GM12878 (cell line): ENCODE data around the gene ANKRD40CL. TPM values are rescaled to one million over a fixed set of nuclear protein-coding genes. Genes with fewer than 3 reads are reported as not detected.

Source experiments
- ATAC-seq: fragments of 200-7000 bp; cut with Tn5 transposase; 3 replicates; pipeline ENCODE4 v1.9.1; 2020; ENCODE audit warnings: mild to moderate bottlenecking, moderate library complexity
- BruUV-seq: library from RNA; stranded (reverse); fragments of 400-500 nt; replicated peaks from 2 replicates; lab custom pipeline; 2021; lab: Mats Ljungman, UMichigan
- CTCF ChIA-PET: fragments of 300-600 bp; sonication (Branson Sonifier 250); formaldehyde crosslinking; extraction: SDS; loops from one replicate; lab custom pipeline; 2021; ENCODE audit warnings: inconsistent platforms; lab: Yijun Ruan, JAX
- POLR2A ChIA-PET: fragments of 350-600 bp; formaldehyde crosslinking; extraction: SDS; loops from one replicate; lab custom pipeline; 2021; ENCODE audit warnings: inconsistent platforms; lab: Charles Lee
- RAD21 ChIA-PET: fragments of 300-600 bp; sonication (Branson Sonifier 250); formaldehyde crosslinking; loops from one replicate; lab custom pipeline; 2023; ENCODE audit warnings: antibody characterized with exemption; ENCODE audit not compliant: unreplicated experiment; lab: Charles Lee
- SMC1A ChIA-PET: fragments of 300-600 bp; sonication (Branson Sonifier 250); formaldehyde crosslinking; loops from one replicate; lab custom pipeline; 2023; ENCODE audit not compliant: unreplicated experiment, uncharacterized antibody; lab: Charles Lee
- DNase-seq: peaks from one replicate; pipeline ENCODE4 v3.0.0-alpha.2; 2011; ENCODE audit warnings: low read depth, low spot score
- FAIRE-seq: peaks from 3 replicates; lab custom pipeline; 2011; peaks lifted over from hg19 to GRCh38; lab: Jason Lieb, UNC
- H2AFZ ChIP-seq: 2 replicates; pipeline ENCODE4 v1.6.0; 2011; ENCODE audit warnings: low read depth, low read length, control low read depth; ENCODE audit not compliant: control insufficient read depth
- H3K27ac ChIP-seq: 2 replicates; pipeline ENCODE4 v1.5.1; 2011; ENCODE audit warnings: control low read depth; ENCODE audit not compliant: control insufficient read depth, insufficient read depth
- H3K27me3 ChIP-seq, 2 experiments: replicated peaks in 1 of 2; 2 replicates each; pipeline versions ENCODE4 v1.6.0 to v1.6.1; 2011; ENCODE audit warnings: low read length in 1 of 2; ENCODE audit not compliant: control insufficient read depth in 2 of 2, insufficient read depth in 2 of 2
- H3K36me3 ChIP-seq, 2 experiments: 2 replicates each; pipeline ENCODE4 v1.5.1; 2011; ENCODE audit warnings: low read length in 1 of 2; ENCODE audit not compliant: control insufficient read depth in 2 of 2, insufficient read depth in 2 of 2
- H3K4me1 ChIP-seq: 2 replicates; pipeline ENCODE4 v1.6.1; 2011; ENCODE audit warnings: mild to moderate bottlenecking, low read length, moderate library complexity, mixed read lengths; ENCODE audit not compliant: control insufficient read depth, insufficient read depth
- H3K4me2 ChIP-seq: 2 replicates; pipeline ENCODE4 v1.6.0; 2011; ENCODE audit warnings: control low read depth; ENCODE audit not compliant: control insufficient read depth, insufficient read depth
- H3K4me3 ChIP-seq: fragments of 200-600 bp; sonication (generic); 2 replicates; pipeline ENCODE4 v1.5.1; 2016
- H3K79me2 ChIP-seq: 2 replicates; pipeline ENCODE4 v1.6.0; 2011; ENCODE audit warnings: low read length; ENCODE audit not compliant: control insufficient read depth, insufficient read depth
- H3K9ac ChIP-seq: 2 replicates; pipeline ENCODE4 v1.8.0; 2011; ENCODE audit warnings: low read length, control low read depth, mixed read lengths; ENCODE audit not compliant: control insufficient read depth, insufficient read depth
- H3K9me3 ChIP-seq: replicated peaks from 3 replicates; pipeline ENCODE4 v1.5.1; 2011; ENCODE audit warnings: mild to moderate bottlenecking, low read length; ENCODE audit not compliant: control insufficient read depth, insufficient read depth
- H4K20me1 ChIP-seq: 2 replicates; pipeline ENCODE4 v1.6.0; 2011; ENCODE audit not compliant: control insufficient read depth, insufficient read depth
- ATF2 ChIP-seq: IDR thresholded peaks from 2 replicates; pipeline ENCODE4 v1.6.1; 2012; ENCODE audit warnings: low read length, inconsistent platforms
- CUX1 ChIP-seq: IDR thresholded peaks from 2 replicates; pipeline ENCODE4 v1.6.1; 2012; ENCODE audit warnings: improper control_type of control experiment, low read depth, low read length; ENCODE audit not compliant: insufficient replicate concordance
- HDGF ChIP-seq: fragments of 450-650 bp; IDR thresholded peaks from 2 replicates; pipeline ENCODE4 v1.6.1; 2016; ENCODE audit warnings: antibody characterized with exemption
- MYB ChIP-seq: fragments of 150-350 bp; IDR thresholded peaks from 2 replicates; pipeline ENCODE4 v1.6.1; 2014; ENCODE audit warnings: mild to moderate bottlenecking, low read depth, low read length, borderline replicate concordance
- NRF1 ChIP-seq: conservative IDR thresholded peaks from 2 replicates; pipeline ENCODE4 v1.6.1; 2011; ENCODE audit warnings: mild to moderate bottlenecking, low read depth, low read length, improper control_type of control experiment
- PAX5 ChIP-seq: IDR thresholded peaks from 2 replicates; pipeline ENCODE4 v1.6.1; 2011; ENCODE audit warnings: low read depth, low read length, borderline replicate concordance
- REST ChIP-seq: IDR thresholded peaks from 2 replicates; pipeline ENCODE4 v1.6.1; 2012; ENCODE audit warnings: mild to moderate bottlenecking, low read depth, low read length
- USF1 ChIP-seq: IDR thresholded peaks from 2 replicates; pipeline ENCODE4 v1.6.1; 2011; ENCODE audit warnings: borderline replicate concordance, low read depth, mild to moderate bottlenecking, moderate library complexity, mixed read lengths, low read length; ENCODE audit not compliant: insufficient read depth; ENCODE audit errors: extremely low read length
- USF2 ChIP-seq: IDR thresholded peaks from 2 replicates; pipeline ENCODE4 v1.6.1; 2011; ENCODE audit warnings: low read depth, low read length, improper control_type of control experiment, borderline replicate concordance
- YBX1 ChIP-seq: fragments of 450-650 bp; IDR thresholded peaks from 2 replicates; pipeline ENCODE4 v1.6.1; 2016; ENCODE audit warnings: antibody characterized with exemption
- WGBS: methylation state at CpG from one replicate; pipeline ENCODE4 v1.1.6; 2016; ENCODE audit warnings: low lambda C conversion rate; ENCODE audit not compliant: insufficient replicate concordance, insufficient coverage; ENCODE audit errors: missing lambda C conversion rate; 5-methylcytosine and 5-hydroxymethylcytosine counted together
- in situ Hi-C: fragments of 300-500 bp; cut with MboI; formaldehyde crosslinking; loops from 9 replicates; pipeline ENCODE4 v1.14.3; 2018; ENCODE audit warnings: mixed read lengths
- intact Hi-C: fragments of 100-400 bp; cut with micrococcal nuclease; formaldehyde crosslinking; loops from one replicate; pipeline ENCODE4 v1.14.2; 2022; ENCODE audit not compliant: unreplicated experiment
- polyA plus RNA-seq, 11 experiments: library from polyadenylated mRNA; depleted of rRNA in 4 of 11; unstranded in 6 of 11; stranded (reverse) in 5 of 11; fragments of >200 nt; fragmentation: Nextera tagmentation in 4 of 11; fragmentation: Illumina TruSeq in 1 of 11; extraction: Ambion mirVana in 4 of 11; extraction: Trizol in 1 of 11; gene quantifications; 1 replicate in 1 of 11; 2 replicates in 10 of 11; pipeline versions ENCODE4 v1.2.1 to v1.2.3, GENCODE V29; 2011 to 2016; ENCODE audit warnings: inconsistent platforms in 2 of 11, missing spikeins in 2 of 11, low read depth in 1 of 11
- total RNA-seq, 4 experiments: library from RNA; depleted of rRNA in 3 of 4; stranded (reverse); fragments of >200 nt in 3 of 4; fragmentation: Illumina TruSeq in 1 of 4; extraction: Trizol in 1 of 4; gene quantifications; 2 replicates each; pipeline versions ENCODE4 v1.2.1 to v1.2.3, GENCODE V29; 2013 to 2021

Gene ANKRD40CL
- total and polyA plus RNA-seq, 10 of the 15 experiments (the other 5 are each of a cell fraction or from before 2014, with no cell fraction given) = not detected

GRCh38 chr17:50764734-50765149 is 2.6 kb downstream of the ANKRD40CL start:
- SMC1A ChIA-PET = interaction anchor here (0.7 to 1.5 kb wide), 2 partner anchors 215 to 356 kb away, joined by 3 read pairs; partner anchors contain the start of gene SPAG9
- intact Hi-C loops (no loop called here), in situ Hi-C loops (no loop called here)
- H3K36me3 ChIP-seq = no peaks in the 10 kb centered on the region
- H2AFZ ChIP-seq = no peak overlapping the region; the same call in 1 of the 2 replicates
- FAIRE-seq (no peak), ATAC-seq (no peak), DNase-seq (no peak)
- RAD21 ChIA-PET = interaction anchor here (0.6 kb wide), 1 partner anchor 60 kb away, joined by 4 read pairs; no protein-coding TSS in a partner anchor
- H3K4me2 ChIP-seq = peak overlapping the region; percentile 62
- H3K9ac ChIP-seq = no peak overlapping the region
- 24% methylated on average over 2 of the region's 2 CpGs for WGBS
- no peaks in the 10 kb centered on the region for H3K79me2 ChIP-seq
- H3K9me3 ChIP-seq = no peaks in the 10 kb centered on the region
- no peaks in the 10 kb centered on the region for H3K27me3 ChIP-seq
- H3K27ac ChIP-seq = no peak overlapping the region
- POLR2A ChIA-PET = no interaction called here
- peaks cover 16% of the 10 kb centered on the region for H3K4me1 ChIP-seq
- no peak overlapping the region for H3K4me3 ChIP-seq
- BruUV-seq = no TSS peak
- H4K20me1 ChIP-seq = no peaks in the 10 kb centered on the region
- CTCF ChIA-PET = interaction anchor here (1.2 to 5.0 kb wide), 6 partner anchors 17 to 389 kb away, joined by 3 to 25 read pairs (median 4); partner anchors contain the start of gene NME1
- TF ChIP-seq MYB (no peak), USF1 (no peak), REST (no peak), PAX5 (no peak), USF2 (no peak), HDGF (no peak), NRF1 (no peak), CUX1 (no peak), ATF2 (no peak), YBX1 (no peak)
